ENCODE results near the gene CUL5.

The CUL5 gene

GRCh38 chr11:108035690-108036089 lies 27.0 kb downstream of the CUL5 start:
- no peak overlapping the region for H3K4me3 ChIP-seq (ENCODE audit: low read length)
- DNase-seq (ENCODE audit: low read depth), result no peak

GRCh38 chr11:108037211-108037610 lies 28.5 kb downstream of the CUL5 start:
- DNase-seq (ENCODE audit: low read depth), result peak; percentile 16
- TF ChIP-seq CTCF (conservative IDR thresholded peaks at IDR 0.05; ENCODE audit: low read length), result no peak
- H3K4me3 ChIP-seq (ENCODE audit: low read length), result no peak overlapping the region

More at GRCh38 chr11:108035690-108036089, 27.0 kb downstream of the CUL5 start:
- no peak for TF ChIP-seq CTCF (conservative IDR thresholded peaks at IDR 0.05; ENCODE audit: low read length)

GRCh38 chr11:108037636-108038035 lies 28.9 kb downstream of the CUL5 start:
- no peak overlapping the region for H3K4me3 ChIP-seq (ENCODE audit: low read length)
- no peak for TF ChIP-seq CTCF (conservative IDR thresholded peaks at IDR 0.05; ENCODE audit: low read length)
- peak; percentile 84 for DNase-seq (ENCODE audit: low read depth)

GRCh38 chr11:108048269-108048668 lies 39.6 kb downstream of the CUL5 start:
- DNase-seq (ENCODE audit: low read depth), result no peak

GRCh38 chr11:108062336-108062735 lies 53.6 kb downstream of the CUL5 start:
- H3K4me3 ChIP-seq (ENCODE audit: low read length), result no peak overlapping the region
- no peak for DNase-seq (ENCODE audit: low read depth)
- TF ChIP-seq CTCF (conservative IDR thresholded peaks at IDR 0.05; ENCODE audit: low read length), result no peak

More at GRCh38 chr11:108048269-108048668, 39.6 kb downstream of the CUL5 start:
- TF ChIP-seq CTCF (conservative IDR thresholded peaks at IDR 0.05; ENCODE audit: low read length), result no peak
- no peak overlapping the region for H3K4me3 ChIP-seq (ENCODE audit: low read length)

GRCh38 chr11:108063410-108063809 lies 54.7 kb downstream of the CUL5 start:
- no peak for TF ChIP-seq CTCF (conservative IDR thresholded peaks at IDR 0.05; ENCODE audit: low read length)
- no peak overlapping the region for H3K4me3 ChIP-seq (ENCODE audit: low read length)
- no peak for DNase-seq (ENCODE audit: low read depth)

GRCh38 chr11:108069947-108070346 lies 61.2 kb downstream of the CUL5 start:
- TF ChIP-seq CTCF (conservative IDR thresholded peaks at IDR 0.05; ENCODE audit: low read length), result no peak

More at GRCh38 chr11:108069947-108070346, 61.2 kb downstream of the CUL5 start:
- peak; percentile 59 for DNase-seq (ENCODE audit: low read depth)
- H3K4me3 ChIP-seq (ENCODE audit: low read length), result no peak overlapping the region

Measured in AG10803 (cell line).